ENCODE measurements around the gene TTC39A.

The TTC39A gene

GRCh38 chr1:51313961-51314777 is 16.2 kb downstream of the TTC39A start:
- no peak for DNase-seq

GRCh38 chr1:51313268-51313852 is 17.0 kb downstream of the TTC39A start:
- DNase-seq: no peak

GRCh38 chr1:51312718-51313117 is 17.6 kb downstream of the TTC39A start:
- DNase-seq: no peak

GRCh38 chr1:51311826-51312225 is 18.5 kb downstream of the TTC39A start:
- DNase-seq: no peak

GRCh38 chr1:51310871-51311613 is 19.3 kb downstream of the TTC39A start:
- DNase-seq: no peak

GRCh38 chr1:51309291-51309690 is 21.1 kb downstream of the TTC39A start:
- no peak for DNase-seq

- no peak for DNase-seq
These were observed 21.7 kb downstream of the TTC39A start for GRCh38 chr1:51308636-51309035.

- DNase-seq: no peak
These were observed 23.4 kb downstream of the TTC39A start for GRCh38 chr1:51306950-51307349.

GRCh38 chr1:51305371-51305823 is 25.0 kb downstream of the TTC39A start:
- no peak for DNase-seq

- DNase-seq: no peak
These were observed 26.0 kb downstream of the TTC39A start for GRCh38 chr1:51304360-51304759.

GRCh38 chr1:51303751-51304251 is 26.6 kb downstream of the TTC39A start:
- DNase-seq: no peak

GRCh38 chr1:51303315-51303714 is 27.0 kb downstream of the TTC39A start:
- no peak for DNase-seq

- DNase-seq: no peak
These were observed 27.6 kb downstream of the TTC39A start for GRCh38 chr1:51302746-51303145.

- no peak for DNase-seq
These were observed 28.1 kb downstream of the TTC39A start for GRCh38 chr1:51302270-51302669.

GRCh38 chr1:51301844-51302162 is 28.6 kb downstream of the TTC39A start:
- DNase-seq: peak; percentile 9

GRCh38 chr1:51301152-51301843 is 29.1 kb downstream of the TTC39A start:
- no peak for DNase-seq

- DNase-seq: no peak
These were observed 30.2 kb downstream of the TTC39A start for GRCh38 chr1:51299981-51300670.

- no peak for DNase-seq
These were observed 31.0 kb downstream of the TTC39A start for GRCh38 chr1:51299185-51299885.

- no peak for DNase-seq
These were observed 32.0 kb downstream of the TTC39A start for GRCh38 chr1:51298322-51298705.

- DNase-seq: no peak
These were observed 32.7 kb downstream of the TTC39A start for GRCh38 chr1:51297401-51298321.
